Mesenteric fat pad (tissue), 1 donor: Measurements from ENCODE around the gene PAN3. TPM values are rescaled to one million over a fixed set of nuclear protein-coding genes. Genes with fewer than 3 reads are reported as not detected.
"Not testable (repeated sequence)": the region's sequence is repeated elsewhere in the genome, so short reads cannot be mapped to it uniquely, and the experiment has no call there.

Source experiments
- DNase-seq: peaks from one replicate; pipeline ENCODE4 v3.0.0-alpha.2; 2020; ENCODE audit warnings: low spot score
- long read RNA-seq: library from polyadenylated mRNA; unstranded; transcript quantifications from one replicate; pipeline ENCODE4 v2.0.0, GENCODE V29; 2020
- total RNA-seq: library from RNA; stranded (reverse); fragmentation: NEBNext Ultra II Directional; extraction: Animal tissue kit (Norgen Biotek cat#: 25700); gene quantifications from one replicate; pipeline ENCODE4 v1.2.1, GENCODE V29; 2021
- donor health status: DM: yes; HTN: yes; CAD: no.

PAN3 gene
- 31.2 TPM for total RNA-seq
- long read RNA-seq, partial matches to known transcripts = 4 of 22 reads
- long read RNA-seq, other reads (novel, unspliced or antisense) = 18 of 22 reads

GRCh38 chr13:28138012-28138755, at the start of gene PAN3:
Gene PAN3, plus strand, starts transcription at chr13:28138545. Its CDS starts 113 bp downstream, at chr13:28138658.
- peak; percentile 97 for DNase-seq

- no peak for DNase-seq
These were observed 49.3 kb upstream of the PAN3 start for GRCh38 chr13:28089065-28089464.

DNA sequence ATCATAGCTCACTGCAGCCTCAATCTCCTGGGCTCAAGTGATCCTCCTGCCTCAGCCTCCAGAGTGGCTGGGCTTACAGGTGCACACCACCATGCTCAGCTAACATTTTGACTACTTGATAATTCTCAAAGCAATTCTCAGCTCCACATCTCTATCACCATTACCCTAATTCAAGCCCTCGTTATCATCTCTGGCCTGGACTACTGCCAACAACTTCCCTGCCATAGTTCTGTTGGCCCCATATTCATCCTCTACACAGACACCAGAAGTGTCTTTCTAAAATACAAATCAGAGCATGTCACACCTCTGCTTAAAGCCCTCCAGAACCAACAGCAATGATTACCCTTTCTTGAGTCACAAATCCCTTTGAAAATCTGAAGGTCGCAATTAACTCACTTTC, 45.9 kb upstream of the PAN3 start:
- no peak for DNase-seq

DNA sequence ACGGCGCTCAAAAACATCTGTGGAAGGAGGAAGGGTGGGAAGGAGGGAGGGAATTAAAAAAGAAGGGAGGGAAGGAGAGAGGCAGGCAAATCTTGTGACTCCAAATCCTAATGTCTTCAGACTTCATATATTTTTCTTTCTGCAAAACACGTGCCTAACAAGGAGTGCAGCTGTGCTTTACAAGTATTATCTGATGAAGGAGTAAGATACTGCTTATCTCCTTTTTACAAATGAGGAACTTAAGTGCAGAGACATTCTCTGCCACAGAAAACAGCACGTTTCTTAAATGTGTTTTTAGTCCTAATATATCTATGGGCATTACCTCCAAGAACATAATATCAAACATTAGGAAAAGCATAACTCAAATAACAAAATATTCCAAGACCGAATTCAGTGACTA, 44.5 kb upstream of the PAN3 start:
- no peak for DNase-seq

DNA sequence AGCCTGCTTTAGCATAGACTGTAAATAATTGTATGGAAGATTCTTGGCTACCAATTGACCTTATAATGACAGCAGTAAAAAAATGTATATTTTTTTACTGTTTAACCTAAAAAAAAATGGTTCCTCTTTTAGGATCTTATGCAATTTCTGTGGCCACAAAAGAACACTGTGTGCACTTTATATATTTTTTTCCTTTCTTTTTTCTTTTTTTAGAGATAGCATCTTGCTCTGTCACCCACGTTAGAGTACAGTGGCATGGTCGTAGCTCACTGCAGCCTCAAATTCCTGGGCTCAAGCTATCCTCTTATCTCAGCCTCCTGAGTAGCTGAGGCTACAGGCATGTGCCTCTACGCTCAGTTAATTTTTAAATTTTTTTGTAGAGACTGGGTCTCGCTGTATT, 44.0 kb upstream of the PAN3 start:
- DNase-seq = no peak

DNA sequence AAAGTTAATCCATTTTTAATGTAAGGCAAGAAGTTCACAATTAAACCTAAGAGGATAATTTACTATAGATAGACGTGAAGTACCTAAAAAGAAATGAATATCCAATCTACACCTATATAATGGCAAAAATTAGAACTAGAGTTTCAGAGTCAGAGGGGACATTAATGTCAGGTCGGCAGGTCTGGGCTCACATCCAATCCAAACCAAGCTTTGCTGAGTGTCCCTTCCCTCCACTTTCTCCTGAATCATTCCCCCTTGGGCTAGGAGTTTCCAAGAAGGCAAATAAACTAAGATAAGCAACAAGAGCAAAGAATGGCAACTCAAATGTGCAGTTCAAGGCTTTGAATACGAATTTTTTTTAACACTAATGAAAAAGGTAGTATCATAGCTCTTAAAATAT, 40.8 kb upstream of the PAN3 start:
- no peak for DNase-seq

- DNase-seq = no peak
These were observed 38.8 kb upstream of the PAN3 start for GRCh38 chr13:28099396-28100149.

DNA sequence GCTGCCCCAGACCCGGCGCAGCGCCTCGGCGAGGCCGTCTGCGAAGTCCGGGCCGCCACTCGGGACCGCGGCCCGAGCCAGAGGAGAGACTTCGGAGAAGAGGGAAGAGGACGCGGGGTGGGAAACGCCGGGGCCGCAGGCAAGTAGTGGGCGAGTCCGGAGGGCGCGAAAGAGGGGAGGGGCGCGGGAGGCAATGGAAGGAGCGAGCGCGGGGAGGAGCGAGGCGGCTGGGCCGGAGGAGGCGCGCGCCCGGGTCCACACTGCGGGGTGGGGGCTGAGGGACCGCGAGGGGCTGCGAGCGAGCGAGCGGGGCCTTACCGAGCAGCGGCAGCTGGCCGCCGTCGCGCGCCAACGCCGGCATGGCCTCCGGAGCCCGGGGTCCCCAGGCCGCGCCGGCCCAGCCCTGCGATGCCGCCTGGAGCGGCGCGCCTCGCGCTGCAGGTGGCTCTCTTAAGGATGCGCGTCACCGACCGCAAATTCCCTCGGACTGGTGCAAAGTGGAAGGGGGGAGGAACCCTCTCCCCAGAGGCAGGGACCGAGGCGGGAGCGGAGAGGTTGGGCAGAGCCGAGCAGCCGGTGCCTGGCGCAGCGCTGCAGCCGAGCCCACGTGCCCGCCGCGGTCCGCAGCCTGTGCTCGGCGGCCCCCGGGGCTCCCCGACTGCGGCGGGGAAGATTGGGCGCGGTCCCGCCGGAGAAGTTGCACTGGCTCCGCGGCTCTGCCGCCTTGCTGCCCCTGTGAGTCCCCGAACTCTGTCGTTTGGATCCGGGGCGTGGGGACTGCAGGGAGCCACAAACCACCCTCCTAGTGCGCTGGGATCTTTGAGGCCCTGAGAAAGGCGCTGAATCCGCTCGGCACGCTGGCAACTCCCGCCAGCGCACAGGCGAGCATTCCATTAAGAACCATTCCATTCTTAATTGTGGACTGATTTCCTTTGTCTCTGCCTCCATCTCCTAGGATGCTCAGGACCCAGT, 37.9 kb upstream of the PAN3 start, which contains the start of gene FLT3:
Gene FLT3, minus strand, starts transcription at position 427 of the 972 bp plus-strand sequence. Its CDS starts 66 bp downstream, at position 361.
- DNase-seq = no peak

GRCh38 chr13:28101886-28102285, 36.5 kb upstream of the PAN3 start:
- not testable (repeated sequence) for DNase-seq

DNA sequence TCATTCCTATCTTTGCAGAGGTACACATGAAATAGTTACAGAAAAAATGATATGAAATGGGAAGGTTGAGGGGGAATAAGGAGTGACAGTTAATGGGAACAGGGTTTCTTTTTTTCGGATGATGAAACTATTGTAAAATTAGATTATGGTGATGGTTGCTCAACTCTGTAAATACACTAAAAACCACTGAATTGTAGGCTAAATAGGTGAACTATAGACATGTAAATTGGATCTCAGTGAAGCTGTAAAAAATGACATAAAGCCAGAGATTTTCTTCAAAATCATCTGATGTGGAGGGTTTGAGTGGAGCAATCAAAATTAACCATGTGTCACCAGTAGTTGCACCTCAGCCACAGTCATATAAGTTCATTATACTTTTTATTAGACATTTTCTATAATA, 31.4 kb upstream of the PAN3 start:
- no peak for DNase-seq

DNA sequence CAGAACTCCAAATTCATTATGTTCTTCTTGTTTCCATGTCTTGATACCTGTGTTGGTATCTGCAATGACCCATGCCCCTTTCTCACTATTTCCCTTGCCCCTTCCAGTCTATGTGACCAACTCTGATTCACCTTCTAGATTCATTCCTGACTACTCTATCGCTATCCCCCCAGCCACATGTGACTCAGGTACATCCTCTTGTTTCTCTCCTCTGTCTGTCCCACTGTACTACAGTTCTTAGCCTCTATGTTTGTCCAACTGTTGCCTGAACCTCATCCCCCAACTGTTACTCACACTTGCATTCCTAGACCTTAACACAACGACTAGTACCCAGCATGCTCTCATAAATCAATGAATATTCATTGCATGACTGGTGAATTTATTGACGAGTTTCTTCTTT, 27.9 kb upstream of the PAN3 start:
- DNase-seq = no peak

DNA sequence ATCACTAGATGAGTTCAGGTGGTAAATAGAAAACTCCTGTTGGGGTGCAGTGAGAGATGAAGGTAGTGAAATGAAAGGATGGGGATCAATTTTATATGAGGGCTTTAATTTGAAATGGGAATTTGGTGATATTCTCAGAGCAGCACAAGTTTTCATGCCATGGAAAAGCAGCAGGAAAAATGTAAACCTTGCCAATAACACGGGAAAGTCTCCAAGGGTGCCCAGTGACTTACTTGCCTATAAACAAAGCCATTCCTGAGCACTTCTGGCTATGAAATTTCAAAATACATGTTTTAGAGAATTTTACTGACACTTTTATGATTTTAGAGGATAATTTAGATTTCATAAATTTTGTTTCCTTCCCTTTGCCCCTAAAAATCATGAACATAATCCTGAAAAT, 21.6 kb upstream of the PAN3 start:
- DNase-seq = no peak

DNA sequence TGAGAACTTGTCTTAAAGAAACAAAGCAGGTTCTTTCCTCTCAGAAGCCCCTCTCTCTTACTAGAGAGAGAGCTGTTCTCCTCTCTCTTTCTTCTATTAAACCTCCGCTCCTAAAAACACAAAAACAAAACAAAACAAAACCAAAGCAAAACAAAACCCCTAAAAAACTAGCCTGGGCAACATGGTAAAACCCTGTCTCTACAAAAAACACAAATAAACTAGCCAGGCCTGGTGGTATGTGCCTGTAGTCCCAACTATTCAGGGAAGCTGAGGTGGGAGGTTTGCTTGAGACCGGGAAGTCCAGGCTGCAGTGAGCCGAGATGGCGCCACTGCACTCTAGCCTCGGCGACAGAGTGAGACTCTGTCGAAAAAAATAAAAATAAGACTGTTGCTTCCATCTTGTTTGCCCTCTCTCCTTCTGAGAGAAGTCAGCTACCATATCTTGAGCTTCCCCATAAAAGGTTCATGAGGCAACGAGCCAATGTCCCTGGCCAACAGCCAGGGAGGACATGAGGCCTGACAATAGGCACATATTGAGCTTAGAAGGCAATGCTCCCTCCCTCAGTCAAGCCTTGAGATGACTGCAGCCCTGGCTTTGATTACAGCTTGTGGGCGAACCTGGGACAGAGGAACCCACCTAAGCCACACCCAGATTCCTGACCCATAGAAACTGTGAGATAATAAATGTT, 20.5 kb upstream of the PAN3 start:
- DNase-seq = no peak

DNA sequence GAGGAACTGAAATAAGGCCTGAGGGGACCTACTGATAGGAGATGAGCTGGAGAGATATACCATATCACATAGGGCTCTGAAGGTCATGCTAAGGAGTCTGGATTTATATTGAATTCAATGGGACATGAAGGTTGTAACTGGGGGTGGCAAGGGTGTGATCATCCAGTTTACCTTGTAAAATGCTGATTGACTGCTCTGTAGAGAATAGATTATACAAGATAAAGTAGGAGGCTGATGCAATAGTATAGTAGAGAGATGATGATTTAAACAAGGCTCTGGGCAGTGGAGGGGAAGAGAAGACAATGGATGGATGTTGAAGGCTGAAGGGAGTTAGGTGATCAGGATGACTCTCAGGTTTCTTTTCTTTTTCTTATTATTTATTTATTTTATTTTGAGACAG, 18.0 kb upstream of the PAN3 start:
- DNase-seq = no peak

DNA sequence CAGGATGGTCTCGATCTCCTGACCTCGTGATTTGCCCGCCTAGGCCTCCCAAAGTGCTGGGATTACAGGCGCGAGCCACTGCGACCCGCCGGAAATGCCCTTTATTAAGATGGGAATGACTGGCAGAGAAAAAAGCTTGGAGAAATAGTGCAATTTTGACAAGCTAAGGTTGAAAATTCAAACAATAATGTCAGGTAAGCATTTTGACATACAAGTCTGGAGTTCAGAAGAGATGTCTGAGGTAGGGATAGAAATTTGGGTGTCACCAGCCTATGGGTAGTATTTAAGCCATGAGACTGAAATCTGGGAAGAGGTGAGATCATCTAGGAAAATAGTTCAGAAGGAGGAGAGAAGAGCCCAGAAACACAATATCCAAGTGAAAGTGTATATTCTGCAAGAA, 17.1 kb upstream of the PAN3 start:
- DNase-seq = no peak

DNA sequence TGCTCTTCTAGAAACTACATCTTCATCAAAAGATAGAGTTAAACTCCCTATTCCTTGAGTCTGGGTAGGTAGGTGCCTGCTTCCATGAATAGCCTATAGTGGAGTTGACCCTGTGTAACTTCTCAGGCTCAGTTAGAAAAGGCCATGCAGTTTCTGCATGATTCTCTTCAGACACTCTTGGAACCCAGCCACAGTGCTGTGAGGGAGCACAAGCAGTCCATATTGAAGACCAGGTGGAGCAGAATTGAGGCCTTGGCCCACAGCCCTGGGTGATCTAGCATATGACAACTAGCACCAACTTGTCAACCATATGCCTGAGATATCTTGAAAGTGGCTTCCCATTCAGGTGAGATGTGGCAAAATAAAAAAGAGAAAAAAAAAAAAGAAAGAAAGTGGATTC, 10.3 kb upstream of the PAN3 start:
- no peak for DNase-seq

- no peak for DNase-seq
These were observed 9.4 kb upstream of the PAN3 start for GRCh38 chr13:28128926-28129325.

DNA sequence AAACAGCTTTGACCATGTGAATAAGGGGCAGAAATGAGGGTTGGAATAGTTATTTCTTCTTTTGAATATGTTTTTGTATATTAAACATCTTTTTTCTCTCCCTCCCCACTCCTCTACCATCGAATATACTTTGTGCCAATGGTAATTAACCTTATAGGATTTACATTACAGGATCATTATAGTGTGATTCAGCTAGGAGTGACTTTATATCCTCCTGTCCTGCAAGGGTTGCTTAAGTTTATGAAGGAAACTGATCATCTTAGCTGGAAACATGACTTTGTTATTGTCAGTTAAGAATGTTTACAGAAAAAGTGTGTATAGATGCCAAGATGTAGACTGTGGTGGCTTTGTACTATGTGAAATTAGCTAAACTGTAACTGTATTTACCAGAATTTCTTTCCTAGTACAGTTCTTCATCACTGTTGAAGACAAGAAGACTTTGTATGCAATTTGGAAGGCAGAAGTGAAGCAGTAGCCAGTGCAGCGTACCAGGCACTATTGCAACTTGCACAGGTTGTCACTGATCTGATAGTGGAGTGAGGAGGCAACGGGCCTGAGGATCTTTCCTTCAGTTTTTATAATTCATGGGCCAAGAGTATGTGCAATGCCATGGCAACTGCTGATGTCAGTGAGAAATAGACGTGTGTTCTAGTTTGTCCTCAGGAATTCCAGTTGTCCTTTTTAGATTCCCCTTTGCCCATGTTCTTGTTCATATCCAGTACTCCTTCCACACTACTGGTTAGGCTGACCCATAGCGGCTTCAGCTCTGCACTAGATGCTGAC, 8.2 kb upstream of the PAN3 start:
- no peak for DNase-seq

GRCh38 chr13:28131646-28132045, 6.7 kb upstream of the PAN3 start:
- DNase-seq = no peak

DNA sequence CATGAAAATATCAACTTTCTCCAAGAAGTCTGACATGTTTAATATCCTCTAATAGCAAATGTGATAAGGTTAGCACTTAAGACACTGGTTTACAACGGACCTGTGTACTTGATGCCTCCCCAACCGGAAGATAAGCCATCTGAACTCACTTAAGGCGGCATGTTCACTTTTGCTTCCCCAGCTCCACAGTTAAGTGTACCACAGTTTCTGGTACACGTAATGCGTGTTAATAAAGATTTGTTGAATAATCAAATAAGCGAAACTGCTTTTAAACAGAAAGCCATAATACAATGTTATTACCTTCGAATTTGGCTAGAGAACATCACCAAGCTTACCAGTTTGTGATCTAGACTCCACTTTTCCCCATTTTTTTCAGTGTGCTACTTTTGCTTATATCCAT, 1.4 kb upstream of the PAN3 start:
- DNase-seq = no peak
